ENCODE measurements around the gene TRAPPC11. TPM values are rescaled to one million over a fixed set of nuclear protein-coding genes. Genes with fewer than 3 reads are reported as not detected.

The TRAPPC11 gene
- total and polyA plus RNA-seq, 9 of the 15 experiments (the other 6 are each of a cell fraction or from before 2014, with no cell fraction given): 11.6 to 49.0 (median 28.7) TPM

GRCh38 chr4:183670251-183670650, 11.2 kb downstream of the TRAPPC11 start:
- BruUV-seq (replicated peaks): no TSS peak
- no peaks in the 10 kb centered on the region for H3K79me2 ChIP-seq (ENCODE audit: control insufficient read depth, insufficient read depth, low read length)
- no peak overlapping the region for H3K27ac ChIP-seq (ENCODE audit: extremely low read depth, low read depth, low read length)
- H3K36me3 ChIP-seq (ENCODE audit: control insufficient read depth, insufficient read depth, low read length): peaks cover 71% of the 10 kb centered on the region; the same call in 2 of the 3 replicates
- no peak overlapping the region for H3K9ac ChIP-seq (ENCODE audit: insufficient read depth in 1 of 2, low read depth in 2 of 2, low read length in 2 of 2)
- H4K20me1 ChIP-seq (replicated peaks; ENCODE audit: control insufficient read depth, insufficient read depth, low read length): no peaks in the 10 kb centered on the region
- DNase-seq (ENCODE audit: extremely low read depth in 1 of 4, low spot score in 3 of 4) (no peak), ATAC-seq (no peak), FAIRE-seq (no peak)
- intact Hi-C loops (cut with micrococcal nuclease): no loop called here
- POLR2A ChIA-PET: interaction anchor here (1.1 kb wide), 1 partner anchor 12 kb away, joined by 3 read pairs; no protein-coding TSS in a partner anchor
- H3K9me3 ChIP-seq (replicated peaks; ENCODE audit: control insufficient read depth, insufficient read depth, low read depth, low read length): no peaks in the 10 kb centered on the region
- no peak overlapping the region for H3K4me3 ChIP-seq
- H3K4me1 ChIP-seq (replicated peaks in 1 of 2; ENCODE audit: control insufficient read depth in 2 of 2, insufficient read depth in 2 of 2, low read length in 2 of 2): no peaks in the 10 kb centered on the region
- H3K4me2 ChIP-seq (ENCODE audit: insufficient read depth, low read length): no peak overlapping the region
- TF ChIP-seq MECOM (CRISPR knock-in tag; IDR thresholded peaks at IDR 0.05) (no peak), HDAC6 (IDR thresholded peaks at IDR 0.05; ENCODE audit: low read depth, low read length) (no peak), SNIP1 (IDR thresholded peaks at IDR 0.05; ENCODE audit: low read depth) (no peak)
- TF ChIP-seq, protein P1, sequence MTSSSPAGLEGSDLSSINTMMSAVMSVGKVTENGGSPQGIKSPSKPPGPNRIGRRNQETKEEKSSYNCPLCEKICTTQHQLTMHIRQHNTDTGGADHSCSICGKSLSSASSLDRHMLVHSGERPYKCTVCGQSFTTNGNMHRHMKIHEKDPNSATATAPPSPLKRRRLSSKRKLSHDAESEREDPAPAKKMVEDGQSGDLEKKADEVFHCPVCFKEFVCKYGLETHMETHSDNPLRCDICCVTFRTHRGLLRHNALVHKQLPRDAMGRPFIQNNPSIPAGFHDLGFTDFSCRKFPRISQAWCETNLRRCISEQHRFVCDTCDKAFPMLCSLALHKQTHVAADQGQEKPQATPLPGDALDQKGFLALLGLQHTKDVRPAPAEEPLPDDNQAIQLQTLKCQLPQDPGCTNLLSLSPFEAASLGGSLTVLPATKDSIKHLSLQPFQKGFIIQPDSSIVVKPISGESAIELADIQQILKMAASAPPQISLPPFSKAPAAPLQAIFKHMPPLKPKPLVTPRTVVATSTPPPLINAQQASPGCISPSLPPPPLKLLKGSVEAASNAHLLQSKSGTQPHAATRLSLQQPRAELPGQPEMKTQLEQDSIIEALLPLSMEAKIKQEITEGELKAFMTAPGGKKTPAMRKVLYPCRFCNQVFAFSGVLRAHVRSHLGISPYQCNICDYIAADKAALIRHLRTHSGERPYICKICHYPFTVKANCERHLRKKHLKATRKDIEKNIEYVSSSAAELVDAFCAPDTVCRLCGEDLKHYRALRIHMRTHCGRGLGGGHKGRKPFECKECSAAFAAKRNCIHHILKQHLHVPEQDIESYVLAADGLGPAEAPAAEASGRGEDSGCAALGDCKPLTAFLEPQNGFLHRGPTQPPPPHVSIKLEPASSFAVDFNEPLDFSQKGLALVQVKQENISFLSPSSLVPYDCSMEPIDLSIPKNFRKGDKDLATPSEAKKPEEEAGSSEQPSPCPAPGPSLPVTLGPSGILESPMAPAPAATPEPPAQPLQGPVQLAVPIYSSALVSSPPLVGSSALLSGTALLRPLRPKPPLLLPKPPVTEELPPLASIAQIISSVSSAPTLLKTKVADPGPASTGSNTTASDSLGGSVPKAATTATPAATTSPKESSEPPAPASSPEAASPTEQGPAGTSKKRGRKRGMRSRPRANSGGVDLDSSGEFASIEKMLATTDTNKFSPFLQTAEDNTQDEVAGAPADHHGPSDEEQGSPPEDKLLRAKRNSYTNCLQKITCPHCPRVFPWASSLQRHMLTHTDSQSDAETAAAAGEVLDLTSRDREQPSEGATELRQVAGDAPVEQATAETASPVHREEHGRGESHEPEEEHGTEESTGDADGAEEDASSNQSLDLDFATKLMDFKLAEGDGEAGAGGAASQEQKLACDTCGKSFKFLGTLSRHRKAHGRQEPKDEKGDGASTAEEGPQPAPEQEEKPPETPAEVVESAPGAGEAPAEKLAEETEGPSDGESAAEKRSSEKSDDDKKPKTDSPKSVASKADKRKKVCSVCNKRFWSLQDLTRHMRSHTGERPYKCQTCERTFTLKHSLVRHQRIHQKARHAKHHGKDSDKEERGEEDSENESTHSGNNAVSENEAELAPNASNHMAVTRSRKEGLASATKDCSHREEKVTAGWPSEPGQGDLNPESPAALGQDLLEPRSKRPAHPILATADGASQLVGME (CRISPR knock-in tag; IDR thresholded peaks at IDR 0.05): no peak
- no peak overlapping the region for H2AFZ ChIP-seq (ENCODE audit: low read depth, low read length)
- 60% methylated on average over 3 of the region's 3 CpGs for WGBS (ENCODE audit: insufficient coverage, low coverage, missing lambda C conversion rate)
- H3K9me1 ChIP-seq (ENCODE audit: control insufficient read depth, insufficient read depth, low read length): no peaks in the 10 kb centered on the region
- CTCF ChIA-PET (ENCODE audit: low intra/inter-chr PET ratio): no interaction called here
- in situ Hi-C loops (cut with MboI): loop anchor here (5.0 kb wide), 1 partner anchor 77 kb away; no protein-coding TSS in a partner anchor
- no peaks in the 10 kb centered on the region for H3K27me3 ChIP-seq (ENCODE audit: control insufficient read depth in 2 of 2, insufficient read depth in 2 of 2, low read length in 2 of 2)
